Tibial artery (tissue), 4 donors: ENCODE results near the gene DYNC1LI1.

Experiments used
- DNase-seq, 2 donors: peaks; one replicate each; pipeline ENCODE4 v3.0.0-alpha.2; 2019
- H3K27ac ChIP-seq, 2 donors: fragments of 200-600 bp; sonication (generic) in 1 of 2; 1 replicate in 1 of 2; 2 replicates in 1 of 2; pipeline ENCODE4 v1.5.1; 2018 to 2019; ENCODE audit warnings: mild to moderate bottlenecking in 1 of 2
- H3K27me3 ChIP-seq, 2 donors: fragments of 200-600 bp; sonication (generic) in 1 of 2; one replicate each; pipeline versions ENCODE4 v1.5.1 to v1.6.0; 2016 to 2019
- H3K36me3 ChIP-seq, 3 donors: fragments of 200-600 bp; sonication (generic) in 2 of 3; one replicate each; pipeline ENCODE4 v1.5.1; 2016 to 2019; ENCODE audit warnings: mild to moderate bottlenecking in 2 of 3
- H3K4me1 ChIP-seq, 4 donors: fragments of 200-600 bp; sonication (generic) in 2 of 4; 1 replicate in 3 of 4; 2 replicates in 1 of 4; pipeline ENCODE4 v1.5.1; 2016 to 2019
- H3K4me3 ChIP-seq, 2 donors: fragments of 200-600 bp; sonication (generic) in 1 of 2; 1 replicate in 1 of 2; 2 replicates in 1 of 2; pipeline ENCODE4 v1.5.1; 2018 to 2019; ENCODE audit warnings: mild to moderate bottlenecking in 2 of 2
- H3K9me3 ChIP-seq, 3 donors: fragments of 200-600 bp; sonication (generic) in 1 of 3; one replicate each; pipeline ENCODE4 v1.5.1; 2016 to 2019
- intact Hi-C: fragments of 100-400 bp; cut with DNase I; formaldehyde crosslinking; loops from one replicate; pipeline ENCODE4 v1.15.0; 2023; ENCODE audit warnings: low total_unique reads
- TF ChIP-seq, protein P1 (sequence below), 2 experiments: fragments of 200-600 bp in 1 of 2; fragments of 450-650 bp in 1 of 2; IDR thresholded peaks; one replicate each; pipeline ENCODE4 v1.5.1; 2017 to 2019; ENCODE audit warnings: antibody characterized with exemption in 2 of 2, mild to moderate bottlenecking in 1 of 2, moderate library complexity in 1 of 2

The DYNC1LI1 gene

GRCh38 chr3:32492684-32493436 is 77.8 kb downstream of the DYNC1LI1 start:
- Histone ChIP-seq H3K36me3 (peaks cover 0 to 8% (median 0%) of the 10 kb centered on the region in 3 donors), H3K4me1 (peaks cover 0 to 25% (median 13%) of the 10 kb centered on the region in 4 donors), H3K4me3 (no peak overlapping the region), H3K27me3 (no peaks in the 10 kb centered on the region), H3K9me3 (no peaks in the 10 kb centered on the region), H3K27ac (no peak overlapping the region)
- intact Hi-C loops = no loop called here
- no peak for DNase-seq
- TF ChIP-seq, protein P1, sequence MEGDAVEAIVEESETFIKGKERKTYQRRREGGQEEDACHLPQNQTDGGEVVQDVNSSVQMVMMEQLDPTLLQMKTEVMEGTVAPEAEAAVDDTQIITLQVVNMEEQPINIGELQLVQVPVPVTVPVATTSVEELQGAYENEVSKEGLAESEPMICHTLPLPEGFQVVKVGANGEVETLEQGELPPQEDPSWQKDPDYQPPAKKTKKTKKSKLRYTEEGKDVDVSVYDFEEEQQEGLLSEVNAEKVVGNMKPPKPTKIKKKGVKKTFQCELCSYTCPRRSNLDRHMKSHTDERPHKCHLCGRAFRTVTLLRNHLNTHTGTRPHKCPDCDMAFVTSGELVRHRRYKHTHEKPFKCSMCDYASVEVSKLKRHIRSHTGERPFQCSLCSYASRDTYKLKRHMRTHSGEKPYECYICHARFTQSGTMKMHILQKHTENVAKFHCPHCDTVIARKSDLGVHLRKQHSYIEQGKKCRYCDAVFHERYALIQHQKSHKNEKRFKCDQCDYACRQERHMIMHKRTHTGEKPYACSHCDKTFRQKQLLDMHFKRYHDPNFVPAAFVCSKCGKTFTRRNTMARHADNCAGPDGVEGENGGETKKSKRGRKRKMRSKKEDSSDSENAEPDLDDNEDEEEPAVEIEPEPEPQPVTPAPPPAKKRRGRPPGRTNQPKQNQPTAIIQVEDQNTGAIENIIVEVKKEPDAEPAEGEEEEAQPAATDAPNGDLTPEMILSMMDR (IDR thresholded peaks at IDR 0.05) = no peak

DNA sequence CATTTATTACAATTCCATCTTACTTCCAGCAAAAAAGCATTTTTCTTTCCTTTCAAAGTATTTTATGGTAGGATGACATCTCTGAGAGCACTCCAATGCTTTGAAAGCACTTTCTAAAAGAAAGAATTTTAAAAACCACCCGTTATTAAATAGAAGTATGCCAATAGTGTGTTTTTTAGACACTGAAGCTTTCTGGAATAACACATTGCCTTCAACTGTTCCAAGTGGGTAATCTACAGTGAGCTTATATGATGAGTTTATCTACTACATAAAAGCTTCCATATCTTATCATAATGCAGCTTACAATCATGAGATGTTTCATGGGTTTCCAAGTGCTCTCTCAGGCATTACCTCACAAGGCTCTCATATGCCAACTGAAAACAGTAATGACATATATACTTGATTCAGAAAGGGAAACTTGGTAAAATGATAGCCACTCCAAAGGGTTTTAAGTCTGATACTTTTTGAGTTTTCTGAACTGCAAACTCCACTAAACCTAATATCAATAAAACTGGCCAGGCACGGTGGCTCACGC is 82.1 kb downstream of the DYNC1LI1 start:
- DNase-seq = no peak
- no peaks in the 10 kb centered on the region for H3K27me3 ChIP-seq
- H3K4me3 ChIP-seq = no peak overlapping the region
- peak overlapping the region in 1 of 2 donors; percentile 4 for H3K27ac ChIP-seq
- H3K4me1 ChIP-seq = peaks cover 0 to 27% (median 12%) of the 10 kb centered on the region in 4 donors
- TF ChIP-seq, protein P1 (IDR thresholded peaks at IDR 0.05) = no peak
- intact Hi-C loops = no loop called here
- no peaks in the 10 kb centered on the region for H3K9me3 ChIP-seq
- H3K36me3 ChIP-seq = peaks cover 0 to 25% (median 14%) of the 10 kb centered on the region in 3 donors

- intact Hi-C loops = no loop called here
- H3K4me1 ChIP-seq = peaks cover 0 to 27% (median 8%) of the 10 kb centered on the region in 4 donors
Observed at GRCh38 chr3:32487781-32488473, 82.7 kb downstream of the DYNC1LI1 start.

GRCh38 chr3:32484436-32484835 is 86.2 kb downstream of the DYNC1LI1 start:
- peaks cover 7 to 33% (median 30%) of the 10 kb centered on the region in 3 donors for H3K36me3 ChIP-seq

More at GRCh38 chr3:32487781-32488473, 82.7 kb downstream of the DYNC1LI1 start:
- Histone ChIP-seq H3K9me3 (no peaks in the 10 kb centered on the region), H3K27ac (peak overlapping the region; percentile 4 to 40), H3K4me3 (no peak overlapping the region), H3K27me3 (no peaks in the 10 kb centered on the region), H3K36me3 (peaks cover 0 to 31% (median 18%) of the 10 kb centered on the region in 3 donors)
- TF ChIP-seq, protein P1 (IDR thresholded peaks at IDR 0.05) = no peak
- no peak for DNase-seq

DNA sequence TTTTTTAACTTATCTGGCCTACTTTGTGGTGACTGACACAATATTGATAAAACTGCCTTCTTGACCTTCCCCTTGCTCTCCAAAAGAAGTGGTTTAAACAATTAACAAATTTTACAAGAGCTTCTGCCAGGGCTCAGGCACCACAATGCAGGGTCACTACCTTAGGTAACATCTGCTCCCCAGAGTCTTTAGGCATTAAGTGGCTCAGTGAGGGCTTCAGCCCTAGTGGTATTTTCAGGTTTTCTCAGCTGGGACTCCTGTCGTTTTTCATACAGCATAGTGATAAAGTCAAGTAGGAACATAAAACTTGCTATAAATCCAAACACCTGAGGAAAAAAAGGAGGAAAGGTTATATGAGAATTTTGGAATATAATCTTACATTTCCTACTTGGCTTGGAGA is 86.9 kb downstream of the DYNC1LI1 start:
- Histone ChIP-seq H3K4me3 (no peak overlapping the region), H3K27ac (no peak overlapping the region), H3K4me1 (peaks cover 0 to 19% (median 6%) of the 10 kb centered on the region in 4 donors), H3K27me3 (no peaks in the 10 kb centered on the region), H3K36me3 (peaks cover 7 to 37% (median 30%) of the 10 kb centered on the region in 3 donors), H3K9me3 (no peaks in the 10 kb centered on the region)
- TF ChIP-seq, protein P1 (IDR thresholded peaks at IDR 0.05) = no peak
- intact Hi-C loops = no loop called here
- no peak for DNase-seq

More at GRCh38 chr3:32484436-32484835, 86.2 kb downstream of the DYNC1LI1 start:
- no peak for DNase-seq
- no peak overlapping the region for H3K4me3 ChIP-seq
- no peaks in the 10 kb centered on the region for H3K9me3 ChIP-seq
- TF ChIP-seq, protein P1 (IDR thresholded peaks at IDR 0.05) = no peak
- H3K27me3 ChIP-seq = no peaks in the 10 kb centered on the region
- intact Hi-C loops = no loop called here
- H3K4me1 ChIP-seq = peaks cover 0 to 24% (median 8%) of the 10 kb centered on the region in 4 donors
- H3K27ac ChIP-seq = no peak overlapping the region
